ENCODE data around the gene TEX28.

GRCh38 chrX:154304846-154305245 is 9.9 kb upstream of the TEX28 start:
- TF ChIP-seq CTCF (IDR thresholded peaks at IDR 0.05) (no peak), POLR2A (IDR thresholded peaks at IDR 0.05) (no peak)

Data from uterus (tissue), 2 donors.